ENCODE data around the gene TNP2. TPM values are rescaled to one million over a fixed set of nuclear protein-coding genes. Genes with fewer than 3 reads are reported as not detected.

Gene TNP2
- polyA plus RNA-seq, 4 donors, result not detected

Other genes starting within 250 kb of the TNP2 start
- 10 to 100 TPM in 1 of 4 donors, 1 to 10 TPM in 3; 1.9 to 15.0 (median 5.1) TPM for gene SOCS1, start 13.1 kb downstream of the TNP2 start, polyA plus RNA-seq
- gene PRM3, start 4.3 kb upstream of the TNP2 start, polyA plus RNA-seq, result not detected
- not detected for gene PRM2, start 7.2 kb upstream of the TNP2 start, polyA plus RNA-seq
- not detected for gene PRM1, start 12.0 kb upstream of the TNP2 start, polyA plus RNA-seq
- gene RMI2, start 76.1 kb upstream of the TNP2 start, polyA plus RNA-seq, result 10 to 100 TPM in 2 of 4 donors, 1 to 10 TPM in 2; 1.4 to 14.6 (median 8.6) TPM

All from small intestine (tissue), 4 donors.